Stimulated activated CD8-positive, alpha-beta memory T cell treated with anti-CD3 and anti-CD28 coated beads, Interleukin-7, amount 100 ng/mL, for 4 hours (primary cell): Measurements from ENCODE around the gene TAS2R40.
A peak's percentile ranks its signal among the peaks of the same experiment; 100 is the strongest.
"Not testable (repeated sequence)": the region's sequence is repeated elsewhere in the genome, so short reads cannot be mapped to it uniquely, and the experiment has no call there.

Experiments used
- DNase-seq, 2 donors: peaks; one replicate each; pipeline ENCODE4 v3.0.0-alpha.2; 2020; ENCODE audit warnings: low read depth in 2 of 2

TAS2R40 gene

GRCh38 chr7:143221737-143222136, at the start of gene TAS2R40:
Gene TAS2R40 (plus strand): TSS chr7:143222037. CDS start chr7:143222079, 42 bp downstream.
- DNase-seq = no peak

- no peak for DNase-seq
Observed at GRCh38 chr7:143172354-143172753, 49.5 kb upstream of the TAS2R40 start.

GRCh38 chr7:143176128-143176527, 45.7 kb upstream of the TAS2R40 start:
- no peak for DNase-seq

GRCh38 chr7:143177374-143178119, 44.3 kb upstream of the TAS2R40 start:
- DNase-seq = no peak

- DNase-seq = not testable (repeated sequence)
Observed at GRCh38 chr7:143180771-143181170, 41.1 kb upstream of the TAS2R40 start.

- DNase-seq = no peak
Observed at GRCh38 chr7:143181349-143181748, 40.5 kb upstream of the TAS2R40 start.

- no peak for DNase-seq
Observed at GRCh38 chr7:143183024-143183423, 38.8 kb upstream of the TAS2R40 start, which contains the start of gene TAS2R39. Gene TAS2R39 (plus strand): TSS chr7:143183419. CDS start chr7:143183419, 0 bp downstream.

GRCh38 chr7:143185551-143185950, 36.3 kb upstream of the TAS2R40 start:
- DNase-seq = no peak

- DNase-seq = no peak
Observed at GRCh38 chr7:143188994-143189393, 32.8 kb upstream of the TAS2R40 start.

GRCh38 chr7:143193880-143194279, 28.0 kb upstream of the TAS2R40 start:
- DNase-seq = no peak

GRCh38 chr7:143199040-143199439, 22.8 kb upstream of the TAS2R40 start:
- no peak for DNase-seq

GRCh38 chr7:143202161-143202560, 19.7 kb upstream of the TAS2R40 start:
- DNase-seq = no peak

GRCh38 chr7:143203386-143203785, 18.5 kb upstream of the TAS2R40 start:
- no peak for DNase-seq

- DNase-seq = no peak
Observed at GRCh38 chr7:143205560-143206293, 16.1 kb upstream of the TAS2R40 start.

GRCh38 chr7:143210541-143210940, 11.3 kb upstream of the TAS2R40 start:
- no peak for DNase-seq

GRCh38 chr7:143213478-143213877, 8.4 kb upstream of the TAS2R40 start:
- DNase-seq = not testable (repeated sequence)

- peak; percentile 14 to 38 for DNase-seq
Observed at GRCh38 chr7:143214789-143215679, 6.8 kb upstream of the TAS2R40 start.

- no peak for DNase-seq
Observed at GRCh38 chr7:143216151-143216550, 5.7 kb upstream of the TAS2R40 start.

GRCh38 chr7:143216686-143217085, 5.2 kb upstream of the TAS2R40 start:
- no peak for DNase-seq

- DNase-seq = no peak
Observed at GRCh38 chr7:143217806-143218205, 4.0 kb upstream of the TAS2R40 start.

GRCh38 chr7:143221286-143221685, 551 bp upstream of the TAS2R40 start:
- no peak for DNase-seq

GRCh38 chr7:143222782-143223181, 945 bp downstream of the TAS2R40 start:
- no peak for DNase-seq
